A549 (cell line): Measurements from ENCODE around the gene TBATA.

Source experiments
- CTCF ChIP-seq: fragments of >200 bp; sonication (Bioruptor Twin); formaldehyde crosslinking; IDR thresholded peaks from 3 replicates; pipeline ENCODE4 v1.5.1; 2016
- ESRRA ChIP-seq: fragments of 150-350 bp; IDR thresholded peaks from 2 replicates; pipeline ENCODE4 v1.6.1; 2014; ENCODE audit warnings: mild to moderate bottlenecking, low read length, borderline replicate concordance
- HDAC2 ChIP-seq: fragments of 200-600 bp; sonication (generic); IDR thresholded peaks from 2 replicates; pipeline ENCODE4 v1.6.1; 2016
- JUN ChIP-seq, 2 experiments: fragments of >200 bp; sonication (Bioruptor Twin); formaldehyde crosslinking; IDR thresholded peaks; 2 replicates in 1 of 2; 3 replicates in 1 of 2; pipeline ENCODE4 v1.6.1; 2016 to 2017
- KDM1A ChIP-seq: fragments of 200-600 bp; sonication (generic); IDR thresholded peaks from 2 replicates; pipeline ENCODE4 v1.6.1; 2016; ENCODE audit warnings: low read depth, mild to moderate bottlenecking
- MAFK ChIP-seq: fragments of 450-650 bp; IDR thresholded peaks from 2 replicates; pipeline ENCODE4 v1.6.1; 2014; ENCODE audit not compliant: partially characterized antibody
- MYC ChIP-seq: IDR thresholded peaks from 2 replicates; pipeline ENCODE4 v1.6.1; 2012; ENCODE audit warnings: mild to moderate bottlenecking, inconsistent platforms, low read length, improper control_type of control experiment, borderline replicate concordance
- POLR2A ChIP-seq: IDR thresholded peaks from 2 replicates; pipeline ENCODE4 v1.6.1; 2012; ENCODE audit warnings: mild to moderate bottlenecking, low read length
- RAD21 ChIP-seq, 2 experiments: fragments of >200 bp in 1 of 2; sonication (Bioruptor Twin) in 1 of 2; formaldehyde crosslinking in 1 of 2; IDR thresholded peaks in 1 of 2; conservative IDR thresholded peaks in 1 of 2; 2 replicates in 1 of 2; 3 replicates in 1 of 2; pipeline ENCODE4 v1.6.1; 2012 to 2018; ENCODE audit warnings: inconsistent platforms in 1 of 2
- RARB ChIP-seq: fragments of 250-450 bp; sonication (Bioruptor Pico); IDR thresholded peaks from 2 replicates; pipeline ENCODE4 v1.8.0; 2021; ENCODE audit warnings: mild to moderate bottlenecking, moderate library complexity
- RCOR1 ChIP-seq: fragments of 150-350 bp; IDR thresholded peaks from 2 replicates; pipeline ENCODE4 v1.6.1; 2014; ENCODE audit warnings: antibody characterized with exemption, low read length, low read depth
- RNF2 ChIP-seq: fragments of 200-600 bp; sonication (generic); IDR thresholded peaks from 2 replicates; pipeline ENCODE4 v1.6.1; 2016; ENCODE audit warnings: low read depth, mild to moderate bottlenecking, antibody characterized with exemption, moderate library complexity, borderline replicate concordance
- TF ChIP-seq, protein P1 (sequence below): fragments of 450-650 bp; IDR thresholded peaks from 2 replicates; pipeline ENCODE4 v1.6.1; 2014; ENCODE audit warnings: antibody characterized with exemption
- TF ChIP-seq, protein P2 (sequence below): IDR thresholded peaks from 2 replicates; pipeline ENCODE4 v1.6.1; 2012

- TF ChIP-seq CTCF (no peak), RCOR1 (no peak), KDM1A (no peak), MYC (no peak), JUN (IDR thresholded peaks at IDR 0.05) (no peak), HDAC2 (no peak), RAD21 (conservative IDR thresholded peaks at IDR 0.05 in 1 of 2, IDR thresholded peaks at IDR 0.05 in 1 of 2) (no peak), RNF2 (no peak), POLR2A (no peak), RARB (CRISPR knock-in tag) (no peak), MAFK (no peak), ESRRA (no peak)
- TF ChIP-seq, protein P1, sequence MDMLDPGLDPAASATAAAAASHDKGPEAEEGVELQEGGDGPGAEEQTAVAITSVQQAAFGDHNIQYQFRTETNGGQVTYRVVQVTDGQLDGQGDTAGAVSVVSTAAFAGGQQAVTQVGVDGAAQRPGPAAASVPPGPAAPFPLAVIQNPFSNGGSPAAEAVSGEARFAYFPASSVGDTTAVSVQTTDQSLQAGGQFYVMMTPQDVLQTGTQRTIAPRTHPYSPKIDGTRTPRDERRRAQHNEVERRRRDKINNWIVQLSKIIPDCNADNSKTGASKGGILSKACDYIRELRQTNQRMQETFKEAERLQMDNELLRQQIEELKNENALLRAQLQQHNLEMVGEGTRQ, result no peak
- TF ChIP-seq, protein P2, sequence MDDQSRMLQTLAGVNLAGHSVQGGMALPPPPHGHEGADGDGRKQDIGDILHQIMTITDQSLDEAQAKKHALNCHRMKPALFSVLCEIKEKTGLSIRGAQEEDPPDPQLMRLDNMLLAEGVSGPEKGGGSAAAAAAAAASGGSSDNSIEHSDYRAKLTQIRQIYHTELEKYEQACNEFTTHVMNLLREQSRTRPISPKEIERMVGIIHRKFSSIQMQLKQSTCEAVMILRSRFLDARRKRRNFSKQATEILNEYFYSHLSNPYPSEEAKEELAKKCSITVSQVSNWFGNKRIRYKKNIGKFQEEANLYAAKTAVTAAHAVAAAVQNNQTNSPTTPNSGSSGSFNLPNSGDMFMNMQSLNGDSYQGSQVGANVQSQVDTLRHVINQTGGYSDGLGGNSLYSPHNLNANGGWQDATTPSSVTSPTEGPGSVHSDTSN, result no peak
Measured at GRCh38 chr10:70728328-70728727, 56.8 kb downstream of the TBATA start.
